HCT116 (cell line): ENCODE measurements around the gene AGTR1. TPM values are rescaled to one million over a fixed set of nuclear protein-coding genes. Genes with fewer than 3 reads are reported as not detected.

Experiments
- ATAC-seq: fragments of 200-7000 bp; cut with Tn5 transposase; 2 replicates; pipeline ENCODE4 v1.9.1; 2020; ENCODE audit warnings: mild to moderate bottlenecking, moderate library complexity
- BruUV-seq: library from RNA; stranded (reverse); fragments of 400-500 nt; replicated peaks from 2 replicates; lab custom pipeline; 2021; lab: Mats Ljungman, UMichigan
- CTCF ChIA-PET: fragments of 300-600 bp; sonication (Branson Sonifier 250); formaldehyde crosslinking; loops from one replicate; lab custom pipeline; 2021; ENCODE audit warnings: antibody characterized with exemption; lab: Charles Lee
- POLR2A ChIA-PET: fragments of 300-600, 350-600 bp; sonication (Branson Sonifier 250); formaldehyde crosslinking; loops from one replicate; lab custom pipeline; 2021; ENCODE audit warnings: antibody characterized with exemption; lab: Charles Lee
- RAD21 ChIA-PET, 2 experiments: fragments of 300-600 bp; sonication (Branson Sonifier 250); formaldehyde crosslinking; loops; one replicate each; lab custom pipeline; 2023; ENCODE audit warnings: low total read pairs in 2 of 2; ENCODE audit not compliant: uncharacterized antibody in 2 of 2, unreplicated experiment in 2 of 2, low non-redundant PET in 1 of 2; lab: Charles Lee
- DNase-seq: peaks from one replicate; pipeline ENCODE4 v3.0.0-alpha.2; 2010; ENCODE audit warnings: low read depth, low spot score
- H2AFZ ChIP-seq: fragments of 200-600 bp; shearing (Covaris generic), sonication (generic); 2 replicates; pipeline ENCODE4 v1.6.1; 2017; ENCODE audit warnings: low read depth, mixed run types, mixed read lengths, antibody characterized with exemption, low read length; ENCODE audit not compliant: poor library complexity, severe bottlenecking
- H3K27ac ChIP-seq: 2 replicates; pipeline ENCODE4 v1.5.1; 2012; ENCODE audit warnings: low read depth, low read length
- H3K27me3 ChIP-seq: fragments of 200-600 bp; sonication (generic); 2 replicates; pipeline ENCODE4 v1.6.1; 2016; ENCODE audit warnings: mixed run types, low read length, mixed read lengths; ENCODE audit not compliant: insufficient read depth
- H3K36me3 ChIP-seq, 2 experiments: fragments of 200-500 bp in 1 of 2; fragments of 200-600 bp in 1 of 2; sonication (Bioruptor generic) in 1 of 2; sonication (generic) in 1 of 2; 2 replicates each; pipeline versions ENCODE4 v1.5.1 to v1.6.1; 2014 to 2016; ENCODE audit warnings: low read length in 2 of 2, inconsistent platforms in 1 of 2, mixed read lengths in 1 of 2, mixed run types in 1 of 2; ENCODE audit not compliant: insufficient read depth in 2 of 2, control insufficient read depth in 1 of 2
- H3K4me1 ChIP-seq, 2 experiments: fragments of 200-600 bp in 1 of 2; sonication (generic) in 1 of 2; 2 replicates each; pipeline versions ENCODE4 v1.5.1 to v1.6.1; 2012 to 2017; ENCODE audit warnings: low read length in 2 of 2, inconsistent platforms in 1 of 2, mild to moderate bottlenecking in 1 of 2, mixed read lengths in 1 of 2, mixed run types in 1 of 2, moderate library complexity in 1 of 2; ENCODE audit not compliant: insufficient read depth in 2 of 2, control insufficient read depth in 1 of 2
- H3K4me2 ChIP-seq: fragments of 200-600 bp; sonication (generic); 2 replicates; pipeline ENCODE4 v1.6.1; 2017; ENCODE audit warnings: mixed run types, low read length, mixed read lengths
- H3K4me3 ChIP-seq, 2 experiments: fragments of 200-600 bp in 1 of 2; sonication (generic) in 1 of 2; replicated peaks in 1 of 2; 2 replicates each; pipeline ENCODE4 v1.5.1; 2011 to 2016; ENCODE audit warnings: low read length in 2 of 2, control low read depth in 1 of 2, low read depth in 1 of 2, mild to moderate bottlenecking in 1 of 2, mixed read lengths in 1 of 2, mixed run types in 1 of 2
- H3K79me2 ChIP-seq: fragments of 200-600 bp; sonication (generic); 2 replicates; pipeline ENCODE4 v1.6.1; 2017; ENCODE audit warnings: mild to moderate bottlenecking, mixed run types, low read length, moderate library complexity, mixed read lengths; ENCODE audit not compliant: insufficient read depth
- H3K9ac ChIP-seq: fragments of 200-600 bp; sonication (generic); 2 replicates; pipeline ENCODE4 v1.6.1; 2016; ENCODE audit warnings: low read length, mixed read lengths
- H3K9me2 ChIP-seq: fragments of 200-600 bp; sonication (generic), shearing (Covaris generic); 2 replicates; pipeline ENCODE4 v1.6.1; 2017; ENCODE audit warnings: mixed run types, mild to moderate bottlenecking, moderate library complexity; ENCODE audit not compliant: insufficient read depth
- H3K9me3 ChIP-seq, 2 experiments: fragments of 200-500 bp in 1 of 2; fragments of 200-600 bp in 1 of 2; sonication (Bioruptor generic) in 1 of 2; sonication (generic) in 1 of 2; 2 replicates each; pipeline ENCODE4 v1.6.1; 2014 to 2017; ENCODE audit warnings: low read length in 2 of 2, mixed read lengths in 2 of 2, inconsistent platforms in 1 of 2, low read depth in 1 of 2, mild to moderate bottlenecking in 1 of 2, mixed run types in 1 of 2, moderate library complexity in 1 of 2; ENCODE audit not compliant: control insufficient read depth in 1 of 2, insufficient read depth in 1 of 2
- H4K20me1 ChIP-seq: fragments of 200-600 bp; sonication (generic), shearing (Covaris generic); 2 replicates; pipeline ENCODE4 v1.6.1; 2017; ENCODE audit warnings: mixed run types, mild to moderate bottlenecking, moderate library complexity; ENCODE audit not compliant: insufficient read depth
- CBX3 ChIP-seq: IDR thresholded peaks from 2 replicates; pipeline ENCODE4 v1.6.1; 2012; ENCODE audit warnings: low read depth
- CEBPB ChIP-seq: IDR thresholded peaks from 2 replicates; pipeline ENCODE4 v1.6.1; 2012; ENCODE audit warnings: low read depth
- CTCF ChIP-seq, 3 experiments: fragments of 200-600 bp in 1 of 3; sonication (generic) in 1 of 3; IDR thresholded peaks in 2 of 3; conservative IDR thresholded peaks in 1 of 3; 2 replicates each; pipeline ENCODE4 v1.5.1; 2012 to 2017; ENCODE audit warnings: low read depth in 2 of 3, low read length in 2 of 3, antibody characterized with exemption in 1 of 3, borderline replicate concordance in 1 of 3, control low read depth in 1 of 3, mild to moderate bottlenecking in 1 of 3, mixed read lengths in 1 of 3, mixed run types in 1 of 3, moderate library complexity in 1 of 3; ENCODE audit not compliant: insufficient read depth in 1 of 3
- ELF1 ChIP-seq: IDR thresholded peaks from 2 replicates; pipeline ENCODE4 v1.6.1; 2012; ENCODE audit warnings: low read depth, borderline replicate concordance
- EZH2 ChIP-seq: fragments of 200-600 bp; sonication (generic); IDR thresholded peaks from 2 replicates; pipeline ENCODE4 v1.6.1; 2017; ENCODE audit warnings: antibody characterized with exemption, mixed run types
- EZH2phosphoT487 ChIP-seq: fragments of 200-600 bp; IDR thresholded peaks from 2 replicates; pipeline ENCODE4 v1.6.1; 2018; ENCODE audit warnings: antibody characterized with exemption, borderline replicate concordance
- FOSL1 ChIP-seq: IDR thresholded peaks from 2 replicates; pipeline ENCODE4 v1.6.1; 2012; ENCODE audit warnings: low read depth
- JUND ChIP-seq: IDR thresholded peaks from 2 replicates; pipeline ENCODE4 v1.6.1; 2012
- POLR2A ChIP-seq: IDR thresholded peaks from 2 replicates; pipeline ENCODE4 v1.7.0; 2011; ENCODE audit warnings: borderline replicate concordance; ENCODE audit not compliant: insufficient read depth, insufficient read length; ENCODE audit errors: extremely low read depth
- REST ChIP-seq: IDR thresholded peaks from 2 replicates; pipeline ENCODE4 v1.6.1; 2012; ENCODE audit warnings: low read depth
- SIN3A ChIP-seq: IDR thresholded peaks from 2 replicates; pipeline ENCODE4 v1.6.1; 2012; ENCODE audit warnings: low read depth
- SP1 ChIP-seq: IDR thresholded peaks from 2 replicates; pipeline ENCODE4 v1.6.1; 2012; ENCODE audit warnings: low read depth
- SRF ChIP-seq: IDR thresholded peaks from 2 replicates; pipeline ENCODE4 v1.6.1; 2012; ENCODE audit warnings: low read depth
- TCF7L2 ChIP-seq: IDR thresholded peaks from 2 replicates; pipeline ENCODE4 v1.7.0; 2011; ENCODE audit warnings: borderline replicate concordance, inconsistent platforms; ENCODE audit not compliant: insufficient read depth, insufficient read length; ENCODE audit errors: extremely low read depth
- ZBTB33 ChIP-seq: IDR thresholded peaks from 2 replicates; pipeline ENCODE4 v1.6.1; 2011; ENCODE audit warnings: mild to moderate bottlenecking, low read length, moderate library complexity; ENCODE audit not compliant: insufficient replicate concordance; ENCODE audit errors: extremely low read depth
- intact Hi-C: fragments of 100-400 bp; cut with micrococcal nuclease; formaldehyde crosslinking; loops from 2 replicates; pipeline ENCODE4 v1.10.0; 2022
- total RNA-seq: library from RNA; stranded (reverse); gene quantifications from one replicate; pipeline ENCODE4 v1.2.1, GENCODE V29; 2021; ENCODE audit not compliant: unreplicated experiment

AGTR1 gene
- total RNA-seq, 1 experiment from 2014 or later = not detected

GRCh38 chr3:148789906-148790305 lies 92.2 kb downstream of the AGTR1 start (continued):
- TF ChIP-seq EZH2 = no peak
- TF ChIP-seq SRF = no peak
- TF ChIP-seq POLR2A = no peak

- intact Hi-C loops = no loop called here
- no peaks in the 10 kb centered on the region for H3K79me2 ChIP-seq
- no peaks in the 10 kb centered on the region for H3K27me3 ChIP-seq
- no peaks in the 10 kb centered on the region for H3K9me3 ChIP-seq
- H3K27ac ChIP-seq = no peak overlapping the region
- POLR2A ChIA-PET = no interaction called here
- DNase-seq = no peak
- no peak for ATAC-seq
- H3K4me3 ChIP-seq = no peak overlapping the region
- no peaks in the 10 kb centered on the region for H4K20me1 ChIP-seq
- H3K4me2 ChIP-seq = no peak overlapping the region
- RAD21 ChIA-PET = no interaction called here
- H3K36me3 ChIP-seq = no peaks in the 10 kb centered on the region
- no peak overlapping the region for H3K9ac ChIP-seq
- no TSS peak for BruUV-seq
- TF ChIP-seq SRF (no peak), TCF7L2 (no peak), ZBTB33 (no peak), SIN3A (no peak), EZH2 (no peak), EZH2phosphoT487 (no peak), SP1 (no peak), JUND (no peak), ELF1 (no peak), CTCF (IDR thresholded peaks at IDR 0.05 in 2 of 3, conservative IDR thresholded peaks at IDR 0.05 in 1 of 3; ENCODE audit: borderline replicate concordance in 1 of 3, insufficient read depth in 1 of 3, low read depth in 2 of 3, low read length in 2 of 3) (no peak), CEBPB (no peak), REST (no peak), FOSL1 (no peak), CBX3 (no peak)
- TF ChIP-seq, all 23 proteins: peak for 0
- CTCF ChIA-PET = no interaction called here
- no peaks in the 10 kb centered on the region for H3K4me1 ChIP-seq
- H2AFZ ChIP-seq = no peak overlapping the region
- no peaks in the 10 kb centered on the region for H3K9me2 ChIP-seq
Measured at GRCh38 chr3:148790370-148790769, 92.7 kb downstream of the AGTR1 start.
